Astrocyte of the spinal cord (primary cell): ENCODE measurements around the gene TSPAN9.

ENCODE experiments used
- DNase-seq: peaks from one replicate; pipeline ENCODE4 v3.0.0; 2011; ENCODE audit warnings: low read depth, low spot score
- H3K4me3 ChIP-seq: 2 replicates; pipeline ENCODE4 v1.5.1; 2011; ENCODE audit warnings: low read depth, mild to moderate bottlenecking, low read length, moderate library complexity
- CTCF ChIP-seq: IDR thresholded peaks from 2 replicates; pipeline ENCODE4 v1.5.1; 2012; ENCODE audit warnings: low read depth, mild to moderate bottlenecking, low read length, inconsistent platforms
- in situ Hi-C: cut with HindIII; loops from 2 replicates; pipeline ENCODE4 v1.10.0; 2017; ENCODE audit warnings: low sequenced_read_pairs

The TSPAN9 gene

GRCh38 chr12:3173008-3173553 lies 95.9 kb downstream of the TSPAN9 start:
- TF ChIP-seq CTCF, result no peak
- no peak overlapping the region for H3K4me3 ChIP-seq
- DNase-seq, result no peak
- in situ Hi-C loops, result no loop called here

- DNase-seq, result no peak
- in situ Hi-C loops, result no loop called here
- no peak for TF ChIP-seq CTCF
- H3K4me3 ChIP-seq, result no peak overlapping the region
Observed at GRCh38 chr12:3173912-3174311, 96.7 kb downstream of the TSPAN9 start.

GRCh38 chr12:3175238-3175637 lies 98.1 kb downstream of the TSPAN9 start:
- TF ChIP-seq CTCF, result no peak
- in situ Hi-C loops, result no loop called here
- no peak for DNase-seq
- no peak overlapping the region for H3K4me3 ChIP-seq

GRCh38 chr12:3176754-3177153 lies 99.6 kb downstream of the TSPAN9 start:
- TF ChIP-seq CTCF, result no peak
- in situ Hi-C loops, result no loop called here
- DNase-seq, result no peak
- H3K4me3 ChIP-seq, result no peak overlapping the region

- in situ Hi-C loops, result no loop called here
- no peak overlapping the region for H3K4me3 ChIP-seq
- DNase-seq, result no peak
- no peak for TF ChIP-seq CTCF
Observed at GRCh38 chr12:3177778-3178425, 100.7 kb downstream of the TSPAN9 start.

- in situ Hi-C loops, result no loop called here
- TF ChIP-seq CTCF, result no peak
- no peak for DNase-seq
- no peak overlapping the region for H3K4me3 ChIP-seq
Observed at GRCh38 chr12:3178671-3179313, 101.6 kb downstream of the TSPAN9 start.
